Osteoblast (primary cell): ENCODE measurements around the gene KLHL36. TPM values are rescaled to one million over a fixed set of nuclear protein-coding genes. Genes with fewer than 3 reads are reported as not detected.

Source experiments
- DNase-seq: peaks from one replicate; pipeline ENCODE4 v3.0.0; 2011; ENCODE audit warnings: low spot score, mixed read lengths; ENCODE audit not compliant: insufficient read length; ENCODE audit errors: missing footprints
- H2AFZ ChIP-seq: 2 replicates; pipeline ENCODE4 v1.6.0; 2011; ENCODE audit warnings: mild to moderate bottlenecking, low read length
- H3K27ac ChIP-seq: 2 replicates; pipeline ENCODE4 v1.5.1; 2011; ENCODE audit warnings: mild to moderate bottlenecking, low read depth, low read length, moderate library complexity
- H3K27me3 ChIP-seq: 2 replicates; pipeline ENCODE4 v1.6.0; 2012; ENCODE audit warnings: mild to moderate bottlenecking, control low read depth, inconsistent platforms, low read length, moderate library complexity; ENCODE audit not compliant: insufficient read depth
- H3K36me3 ChIP-seq: 2 replicates; pipeline ENCODE4 v1.5.1; 2011; ENCODE audit warnings: mild to moderate bottlenecking, low read length, control low read depth, moderate library complexity; ENCODE audit not compliant: insufficient read depth
- H3K4me1 ChIP-seq: 2 replicates; pipeline ENCODE4 v1.5.1; 2011; ENCODE audit warnings: mild to moderate bottlenecking, low read length, control low read depth, moderate library complexity; ENCODE audit not compliant: insufficient read depth
- H3K4me2 ChIP-seq: 2 replicates; pipeline ENCODE4 v1.6.0; 2011; ENCODE audit warnings: mild to moderate bottlenecking, low read length; ENCODE audit not compliant: insufficient read depth
- H3K4me3 ChIP-seq: fragments of 200-600 bp; sonication (generic); 3 replicates; pipeline ENCODE4 v1.5.1; 2012; ENCODE audit warnings: mild to moderate bottlenecking, low read length, inconsistent platforms; ENCODE audit not compliant: insufficient read depth
- H3K79me2 ChIP-seq: 2 replicates; pipeline ENCODE4 v1.6.0; 2012; ENCODE audit warnings: mild to moderate bottlenecking, low read length, control low read depth, inconsistent platforms; ENCODE audit not compliant: insufficient read depth
- H3K9me3 ChIP-seq: 2 replicates; pipeline ENCODE4 v1.5.1; 2011; ENCODE audit warnings: low read depth, low read length, control low read depth
- H4K20me1 ChIP-seq: 2 replicates; pipeline ENCODE4 v1.6.0; 2012; ENCODE audit warnings: mild to moderate bottlenecking, low read length, control low read depth; ENCODE audit not compliant: insufficient read depth
- CTCF ChIP-seq: IDR thresholded peaks from 2 replicates; pipeline ENCODE4 v1.5.1; 2011; ENCODE audit warnings: mild to moderate bottlenecking, low read depth, low read length, moderate library complexity; ENCODE audit errors: extremely low read depth
- total RNA-seq: library from RNA; depleted of rRNA; stranded (reverse); fragments of >200 nt; gene quantifications from 2 replicates; pipeline ENCODE4 v1.2.3, GENCODE V29; 2012

KLHL36 gene
- total RNA-seq, 1 donor: 69.1 TPM

- Histone ChIP-seq H3K9me3 (no peaks in the 10 kb centered on the region), H2AFZ (no peak overlapping the region), H3K36me3 (peaks cover 34% of the 10 kb centered on the region), H3K4me2 (peak overlapping the region; percentile 43), H3K27me3 (no peaks in the 10 kb centered on the region), H4K20me1 (peaks cover 2% of the 10 kb centered on the region), H3K4me3 (no peak overlapping the region), H3K4me1 (peaks cover 12% of the 10 kb centered on the region), H3K79me2 (peaks cover 33% of the 10 kb centered on the region), H3K27ac (peak overlapping the region; percentile 13)
- TF ChIP-seq CTCF: no peak
- peak; percentile 90 for DNase-seq
Measured at GRCh38 chr16:84650062-84650991, 2.0 kb downstream of the KLHL36 start.

- no peak for DNase-seq
- no peak overlapping the region for H3K4me2 ChIP-seq
- TF ChIP-seq CTCF: no peak
- H3K27me3 ChIP-seq: no peaks in the 10 kb centered on the region
- no peaks in the 10 kb centered on the region for H3K9me3 ChIP-seq
- H4K20me1 ChIP-seq: peaks cover 7% of the 10 kb centered on the region
- H3K79me2 ChIP-seq: peaks cover 40% of the 10 kb centered on the region
- H2AFZ ChIP-seq: no peak overlapping the region
- H3K4me1 ChIP-seq: peaks cover 9% of the 10 kb centered on the region
- H3K4me3 ChIP-seq: no peak overlapping the region
- H3K36me3 ChIP-seq: peaks cover 48% of the 10 kb centered on the region
- H3K27ac ChIP-seq: no peak overlapping the region
Measured at GRCh38 chr16:84652566-84652965, 4.3 kb downstream of the KLHL36 start.

- Histone ChIP-seq H3K79me2 (peaks cover 35% of the 10 kb centered on the region), H3K36me3 (peaks cover 63% of the 10 kb centered on the region), H3K27me3 (no peaks in the 10 kb centered on the region)
Measured at GRCh38 chr16:84654238-84654637, 5.9 kb downstream of the KLHL36 start.

More at GRCh38 chr16:84654238-84654637, 5.9 kb downstream of the KLHL36 start:
- no peak for TF ChIP-seq CTCF
- H4K20me1 ChIP-seq: peaks cover 13% of the 10 kb centered on the region
- H3K4me1 ChIP-seq: peaks cover 7% of the 10 kb centered on the region
- no peak overlapping the region for H2AFZ ChIP-seq
- H3K4me2 ChIP-seq: no peak overlapping the region
- H3K27ac ChIP-seq: no peak overlapping the region
- no peak for DNase-seq
- H3K4me3 ChIP-seq: no peak overlapping the region
- H3K9me3 ChIP-seq: no peaks in the 10 kb centered on the region
